Omental fat pad (tissue), 4 donors: ENCODE results near the gene EXTL2. TPM values are rescaled to one million over a fixed set of nuclear protein-coding genes. Genes with fewer than 3 reads are reported as not detected.

ENCODE experiments used
- ATAC-seq: fragments of 150-250 bp; one replicate; pipeline ENCODE4 v1.9.1; 2016; ENCODE audit warnings: mild to moderate bottlenecking, moderate library complexity; ENCODE audit not compliant: low FRiP score
- DNase-seq: peaks from one replicate; pipeline ENCODE4 v3.0.0-alpha.2; 2019; ENCODE audit warnings: low spot score
- CTCF ChIP-seq, 3 donors: fragments of 450-650 bp; IDR thresholded peaks; one replicate each; pipeline ENCODE4 v1.5.1; 2016 to 2017; ENCODE audit warnings: antibody characterized with exemption in 3 of 3, mild to moderate bottlenecking in 3 of 3, moderate library complexity in 2 of 3
- total RNA-seq, 4 donors: library from RNA; depleted of rRNA; stranded (reverse); fragments of >200 nt; gene quantifications; one replicate each; pipeline ENCODE4 v1.1.0, GENCODE V29; 2016

EXTL2 gene
- total RNA-seq, 4 donors from 2014 or later = 10.1 to 16.6 (median 10.4) TPM

GRCh38 chr1:100869996-100870395 lies 24.6 kb downstream of the EXTL2 start:
- no peak for TF ChIP-seq CTCF (IDR thresholded peaks at IDR 0.05)
- ATAC-seq (no peak), DNase-seq (no peak)

GRCh38 chr1:100868364-100868995 lies 26.2 kb downstream of the EXTL2 start:
- no peak for DNase-seq
- no peak for ATAC-seq
- TF ChIP-seq CTCF (IDR thresholded peaks at IDR 0.05) = peak in 1 of 3 donors; percentile 25

GRCh38 chr1:100866901-100867206 lies 27.8 kb downstream of the EXTL2 start:
- no peak for DNase-seq
- no peak for TF ChIP-seq CTCF (IDR thresholded peaks at IDR 0.05)
- ATAC-seq = no peak

DNA sequence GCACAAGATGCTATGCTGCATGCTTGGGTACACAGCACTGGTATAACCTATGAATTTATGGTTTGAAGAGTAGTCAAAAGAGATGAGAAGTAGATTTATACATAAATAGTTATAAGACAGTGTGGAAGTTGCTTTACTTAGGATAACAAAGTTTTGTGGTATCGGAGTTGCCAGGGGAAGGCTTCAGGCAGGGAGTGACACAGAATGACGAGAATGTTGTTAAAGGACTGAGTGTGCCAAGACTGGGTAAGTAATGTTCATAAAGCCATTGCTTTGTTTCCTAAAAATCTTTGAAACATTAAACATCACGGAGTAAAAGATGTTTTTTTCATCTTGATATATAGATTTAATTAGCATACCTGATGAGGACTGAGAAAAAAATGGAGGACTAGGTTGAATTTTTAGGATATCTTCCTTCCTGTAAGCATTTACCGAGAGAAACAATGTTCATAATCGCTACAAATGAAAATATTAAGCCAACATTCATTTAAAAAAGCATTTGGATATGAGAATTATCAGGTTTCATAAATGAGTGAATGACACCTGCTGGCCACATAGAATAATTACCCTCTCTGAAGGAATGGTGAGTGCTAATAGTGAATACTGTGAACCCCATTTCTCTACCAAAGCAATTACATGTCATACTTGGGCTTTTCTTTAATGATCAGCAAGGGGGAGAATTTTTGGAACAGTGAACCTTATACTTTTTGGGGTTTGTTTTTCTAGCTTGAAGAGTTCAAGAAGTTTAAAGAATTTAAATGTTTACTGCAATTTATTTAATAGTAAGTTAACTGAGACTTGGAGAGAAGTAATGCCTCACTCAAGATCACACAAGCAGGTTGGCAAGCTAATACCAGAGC lies 28.4 kb downstream of the EXTL2 start:
- TF ChIP-seq CTCF (IDR thresholded peaks at IDR 0.05) = no peak
- ATAC-seq = peak; percentile 57
- no peak for DNase-seq

DNA sequence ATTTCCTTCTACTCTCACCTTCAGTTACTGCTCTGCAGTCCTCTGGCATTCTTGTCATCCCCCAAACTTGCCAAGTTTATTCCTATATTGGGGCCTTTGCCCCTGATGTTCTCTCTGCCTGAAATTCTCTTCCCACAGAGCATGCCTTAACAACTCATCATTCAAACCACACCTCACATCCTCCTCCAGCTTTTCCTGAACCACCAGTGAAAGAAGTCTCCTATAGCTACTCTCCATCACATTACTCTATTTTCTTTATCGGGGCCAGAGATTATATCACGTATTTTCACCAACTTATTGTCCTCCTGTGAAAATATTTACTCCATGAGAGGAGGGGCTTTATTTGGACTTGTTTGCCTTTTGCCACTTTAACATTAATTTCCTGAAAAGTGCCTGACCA lies 32.1 kb downstream of the EXTL2 start:
- no peak for DNase-seq
- no peak for TF ChIP-seq CTCF (IDR thresholded peaks at IDR 0.05)
- ATAC-seq = no peak

DNA sequence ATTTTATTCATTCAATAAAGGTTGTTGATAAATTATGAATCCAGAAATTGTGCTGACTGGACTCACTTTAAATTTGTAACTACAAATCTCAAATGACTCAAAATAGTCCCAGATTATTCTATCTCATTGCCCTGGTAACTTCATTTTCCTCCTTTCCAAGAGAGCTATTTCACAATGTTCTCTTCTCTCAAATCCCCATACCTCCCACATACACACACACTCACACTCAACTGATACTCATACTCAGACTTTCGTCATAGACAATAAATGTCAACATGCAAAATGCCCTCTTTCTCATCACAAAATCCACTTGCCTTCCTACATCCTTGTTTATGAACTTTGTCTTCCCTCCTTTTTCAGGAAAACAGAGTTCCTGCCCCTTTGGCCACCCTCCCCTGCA lies 33.3 kb downstream of the EXTL2 start:
- ATAC-seq = peak; percentile 75

More for the DNA sequence above, 33.3 kb downstream of the EXTL2 start:
- no peak for TF ChIP-seq CTCF (IDR thresholded peaks at IDR 0.05)
- DNase-seq = no peak
